Chondrocyte (in vitro differentiated cells): ENCODE measurements around the gene NPTXR. TPM values are rescaled to one million over a fixed set of nuclear protein-coding genes. Genes with fewer than 3 reads are reported as not detected.

Source experiments
- DNase-seq: peaks from one replicate; pipeline ENCODE4 v3.0.0; 2021; ENCODE audit warnings: mixed read lengths, low spot score
- H3K27ac Mint-ChIP-seq: one replicate; pipeline ENCODE4 v1.8.0; 2021; ENCODE audit warnings: mild to moderate bottlenecking, moderate library complexity, mixed read lengths; ENCODE audit not compliant: unreplicated experiment
- H3K27me3 Mint-ChIP-seq: 2 replicates; pipeline ENCODE4 v1.8.0; 2021; ENCODE audit warnings: low read depth, mixed read lengths
- H3K36me3 Mint-ChIP-seq: 2 replicates; pipeline ENCODE4 v1.8.0; 2021; ENCODE audit warnings: low read depth, mixed read lengths
- H3K4me1 Mint-ChIP-seq: 2 replicates; pipeline ENCODE4 v1.8.0; 2021; ENCODE audit warnings: low read depth, mild to moderate bottlenecking, mixed read lengths
- H3K4me3 Mint-ChIP-seq: one replicate; pipeline ENCODE4 v1.8.0; 2021; ENCODE audit warnings: mild to moderate bottlenecking, moderate library complexity, mixed read lengths; ENCODE audit not compliant: unreplicated experiment
- H3K9me3 Mint-ChIP-seq: 2 replicates; pipeline ENCODE4 v1.8.0; 2021; ENCODE audit warnings: low read depth, mixed read lengths
- CTCF ChIP-seq: fragments of 200-600 bp; sonication (generic); IDR thresholded peaks from 2 replicates; pipeline ENCODE4 v1.5.0; 2021; ENCODE audit warnings: antibody characterized with exemption, mild to moderate bottlenecking, moderate library complexity
- total RNA-seq: library from RNA; stranded (reverse); gene quantifications from 3 replicates; pipeline ENCODE4 v1.2.1, GENCODE V29; 2021

The NPTXR gene
- total RNA-seq, 1 donor from 2014 or later, result 35.0 TPM

GRCh38 chr22:38823076-38823475 is 20.8 kb downstream of the NPTXR start:
- H3K4me3 Mint-ChIP-seq, result no peak overlapping the region
- DNase-seq, result peak; percentile 77
- H3K9me3 Mint-ChIP-seq, result no peaks in the 10 kb centered on the region
- no peak for TF ChIP-seq CTCF
- peaks cover 19% of the 10 kb centered on the region for H3K27me3 Mint-ChIP-seq
- H3K36me3 Mint-ChIP-seq, result peaks cover 15% of the 10 kb centered on the region
- H3K4me1 Mint-ChIP-seq, result peaks cover 2% of the 10 kb centered on the region
- no peak overlapping the region for H3K27ac Mint-ChIP-seq

GRCh38 chr22:38820020-38820419 is 23.8 kb downstream of the NPTXR start:
- Mint-ChIP-seq H3K27ac (no peak overlapping the region), H3K27me3 (peaks cover 35% of the 10 kb centered on the region), H3K4me1 (peaks cover 2% of the 10 kb centered on the region), H3K9me3 (no peaks in the 10 kb centered on the region), H3K36me3 (peaks cover 13% of the 10 kb centered on the region), H3K4me3 (no peak overlapping the region)
- DNase-seq, result peak; percentile 29
- TF ChIP-seq CTCF, result no peak

- Mint-ChIP-seq H3K4me1 (peaks cover 2% of the 10 kb centered on the region), H3K9me3 (no peaks in the 10 kb centered on the region), H3K36me3 (peaks cover 16% of the 10 kb centered on the region), H3K4me3 (no peak overlapping the region), H3K27ac (no peak overlapping the region), H3K27me3 (peaks cover 40% of the 10 kb centered on the region)
- peak; percentile 20 for DNase-seq
- TF ChIP-seq CTCF, result no peak
These were observed 24.4 kb downstream of the NPTXR start for GRCh38 chr22:38819387-38819940.

- Mint-ChIP-seq H3K4me3 (no peak overlapping the region), H3K27me3 (peaks cover 45% of the 10 kb centered on the region), H3K27ac (no peak overlapping the region), H3K36me3 (peaks cover 11% of the 10 kb centered on the region), H3K9me3 (no peaks in the 10 kb centered on the region), H3K4me1 (no peaks in the 10 kb centered on the region)
- TF ChIP-seq CTCF, result no peak
- DNase-seq, result no peak
These were observed 26.6 kb downstream of the NPTXR start for GRCh38 chr22:38817196-38817595.

- peaks cover 13% of the 10 kb centered on the region for H3K36me3 Mint-ChIP-seq
- H3K27me3 Mint-ChIP-seq, result peaks cover 45% of the 10 kb centered on the region
- H3K27ac Mint-ChIP-seq, result no peak overlapping the region
- H3K9me3 Mint-ChIP-seq, result no peaks in the 10 kb centered on the region
- no peak for DNase-seq
- TF ChIP-seq CTCF, result no peak
- H3K4me3 Mint-ChIP-seq, result no peak overlapping the region
- H3K4me1 Mint-ChIP-seq, result no peaks in the 10 kb centered on the region
These were observed 28.0 kb downstream of the NPTXR start for GRCh38 chr22:38815842-38816241.
